Epithelial cell of prostate (primary cell): ENCODE data around the gene LAD1.

Source experiments
- DNase-seq: peaks from one replicate; pipeline ENCODE4 v3.0.0-alpha.2; 2011; ENCODE audit warnings: low read depth, low spot score
- H3K27ac ChIP-seq: fragments of 450-650 bp; 2 replicates; pipeline ENCODE4 v1.5.1; 2017; ENCODE audit warnings: mild to moderate bottlenecking

LAD1 gene

DNA sequence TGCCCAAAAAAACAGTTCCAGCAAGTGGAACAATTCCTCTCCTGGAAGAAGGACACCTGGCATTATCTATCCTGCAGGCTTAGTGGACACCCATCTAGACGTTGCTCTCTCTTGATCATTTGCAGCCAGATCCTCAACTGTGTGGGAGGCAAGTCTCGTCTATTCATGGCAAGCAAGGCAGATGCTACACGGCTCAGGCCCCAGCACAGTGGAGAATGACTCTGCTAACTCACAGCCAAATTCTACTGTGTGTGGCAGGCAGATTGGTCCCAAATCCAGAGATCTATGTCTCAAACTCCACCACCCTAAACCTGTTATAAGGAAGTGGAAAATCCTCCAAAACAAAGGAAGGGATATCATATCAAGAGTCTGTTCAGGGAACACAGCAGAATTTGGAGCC, 28.6 kb downstream of the LAD1 start:
- no peak for DNase-seq
- H3K27ac ChIP-seq, result no peak overlapping the region

DNA sequence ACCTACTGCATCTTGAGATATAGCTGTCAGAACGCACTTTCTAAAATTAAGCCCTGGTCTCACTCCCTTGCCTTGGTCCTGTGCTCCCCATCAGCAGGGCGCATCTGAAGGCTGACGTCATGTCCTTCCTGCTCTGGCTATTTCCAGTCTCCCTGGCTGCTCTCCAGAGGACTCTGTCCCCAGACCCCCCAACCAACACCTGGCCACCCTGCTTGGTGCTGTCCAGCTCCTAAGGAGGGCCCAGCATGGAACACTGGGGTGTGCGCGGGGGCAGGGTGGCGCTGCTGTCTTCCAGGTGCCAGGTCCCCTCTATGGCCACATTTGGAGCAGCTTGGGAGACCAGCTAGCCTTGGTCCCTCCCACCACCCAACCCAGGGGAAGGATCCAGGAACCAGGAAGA, 29.9 kb downstream of the LAD1 start:
- H3K27ac ChIP-seq, result no peak overlapping the region
- DNase-seq, result no peak

DNA sequence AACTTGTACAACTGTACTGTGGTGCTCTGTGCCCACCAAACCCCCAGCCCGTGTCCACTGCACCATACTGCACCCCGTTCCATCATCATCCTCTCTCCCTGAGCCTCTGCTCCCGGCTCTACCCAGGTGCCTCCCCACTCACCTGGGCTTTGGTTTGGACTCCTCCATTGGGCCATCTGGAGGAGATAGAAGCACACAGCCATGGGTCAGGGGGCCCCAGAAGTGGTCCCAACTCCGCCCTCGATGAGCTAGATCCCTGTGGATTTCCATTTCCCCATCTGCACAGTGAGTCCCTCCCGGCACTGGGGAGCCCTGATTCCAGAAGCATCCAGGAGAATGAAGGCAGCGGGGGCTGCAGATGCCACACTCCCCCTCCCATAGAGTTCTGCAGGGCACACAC, 32.4 kb downstream of the LAD1 start:
- no peak overlapping the region for H3K27ac ChIP-seq
- DNase-seq, result no peak

GRCh38 chr1:201365251-201365650, 33.9 kb downstream of the LAD1 start:
- DNase-seq, result no peak
- no peak overlapping the region for H3K27ac ChIP-seq

GRCh38 chr1:201364808-201365105, 34.4 kb downstream of the LAD1 start:
- DNase-seq, result no peak
- no peak overlapping the region for H3K27ac ChIP-seq

DNA sequence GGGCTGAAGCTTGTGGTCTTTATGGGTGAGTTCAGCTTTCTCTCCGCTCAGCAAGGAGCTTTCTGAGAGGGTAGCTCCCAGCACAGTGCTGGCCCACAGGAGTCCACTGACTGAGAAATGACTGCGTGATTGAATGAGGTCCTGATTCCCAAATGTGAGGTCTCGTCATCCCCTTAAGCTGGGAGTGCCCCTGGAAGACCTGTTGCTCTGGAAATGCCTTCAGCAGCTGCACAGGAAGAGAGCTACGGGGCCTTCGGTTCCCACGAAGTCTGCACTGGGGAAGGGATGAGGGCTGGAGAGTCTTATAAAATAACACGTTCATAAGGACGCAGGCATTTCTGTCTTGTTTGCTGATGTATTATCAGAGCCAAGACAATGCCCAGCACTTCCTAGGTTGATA, 35.7 kb downstream of the LAD1 start:
- H3K27ac ChIP-seq, result no peak overlapping the region
- DNase-seq, result no peak

DNA sequence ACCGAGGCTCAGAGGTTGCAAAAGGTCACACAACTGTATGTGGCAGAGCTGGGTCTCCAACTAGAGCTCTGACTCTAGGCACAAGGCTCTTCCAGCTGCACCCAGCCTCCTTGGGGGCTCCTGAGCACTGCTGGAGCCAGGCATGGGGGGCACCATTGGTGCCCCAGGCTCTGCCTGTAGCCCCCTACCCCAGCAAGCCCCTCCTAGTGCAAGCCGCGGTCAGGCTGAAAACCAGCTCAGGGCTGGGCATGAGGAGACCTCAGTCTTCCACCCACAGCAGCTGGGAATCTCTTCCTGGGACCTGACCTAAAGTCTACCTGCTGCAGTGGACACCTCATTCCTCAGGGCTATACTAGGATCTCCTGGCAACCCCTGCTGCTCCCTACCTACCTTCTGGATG, 36.2 kb downstream of the LAD1 start:
- no peak for DNase-seq
- H3K27ac ChIP-seq, result no peak overlapping the region

GRCh38 chr1:201361652-201362504, 37.2 kb downstream of the LAD1 start:
- no peak for DNase-seq
- no peak overlapping the region for H3K27ac ChIP-seq

- H3K27ac ChIP-seq, result no peak overlapping the region
- no peak for DNase-seq
Measured at GRCh38 chr1:201360901-201361651, 38.0 kb downstream of the LAD1 start.

GRCh38 chr1:201360486-201360885, 38.6 kb downstream of the LAD1 start:
- no peak overlapping the region for H3K27ac ChIP-seq
- DNase-seq, result no peak

DNA sequence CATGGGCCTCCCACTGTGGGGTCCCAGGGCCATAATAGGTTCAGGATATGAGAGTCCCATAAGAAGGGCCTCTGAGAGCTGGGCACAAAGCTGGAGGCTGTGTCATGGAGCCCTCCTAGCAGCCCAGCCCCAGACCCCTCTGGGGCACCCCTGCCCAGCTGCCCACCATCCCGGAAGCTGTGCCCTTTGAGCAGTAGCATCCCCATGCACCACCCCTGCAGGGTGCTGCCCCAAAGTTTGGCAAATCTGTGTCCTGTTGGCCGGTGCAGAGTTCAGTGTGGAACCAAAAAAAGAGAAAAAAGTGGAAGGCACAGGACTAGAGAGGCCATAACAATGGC, 39.3 kb downstream of the LAD1 start:
- no peak for DNase-seq

DNA sequence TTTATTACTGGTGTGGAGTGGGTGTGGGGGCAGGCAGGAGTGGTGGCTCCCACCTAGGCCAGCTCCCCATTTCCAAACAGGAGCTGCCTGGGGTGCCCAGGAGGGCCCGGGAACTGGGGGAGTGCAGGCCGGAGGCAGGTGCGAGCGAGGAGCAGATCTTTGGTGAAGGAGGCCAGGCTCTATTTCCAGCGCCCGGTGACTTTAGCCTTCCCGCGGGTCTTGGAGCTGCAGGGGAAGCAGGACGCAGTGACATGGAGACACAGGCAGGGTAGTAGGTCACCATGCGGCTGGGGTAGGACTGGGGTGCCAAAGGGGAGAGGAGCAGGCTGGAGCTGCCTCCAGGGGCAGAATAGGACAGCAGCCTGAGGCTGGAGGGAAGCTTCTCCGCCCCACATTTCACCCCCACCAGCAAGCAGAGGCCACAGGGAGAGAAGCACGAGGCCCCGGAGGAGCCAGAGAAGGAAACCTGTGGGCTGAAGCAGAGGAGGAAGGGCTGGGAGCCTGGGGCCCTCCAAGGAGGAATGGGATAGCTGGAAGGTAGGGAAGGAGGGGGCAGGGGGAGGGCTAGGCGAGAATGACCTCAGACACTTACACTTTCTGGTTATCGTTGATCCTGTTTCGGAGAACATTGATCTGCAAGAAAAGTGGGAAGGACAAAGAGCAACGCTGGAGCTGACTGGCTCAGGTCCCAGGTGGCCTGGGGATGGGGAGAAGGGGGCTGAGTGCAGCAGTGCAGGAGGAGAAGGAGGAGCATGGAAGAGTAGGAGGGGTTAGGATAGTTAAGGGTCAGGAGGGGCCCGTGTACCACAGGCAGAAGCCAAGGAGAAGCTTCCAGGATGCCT, 39.9 kb downstream of the LAD1 start:
- H3K27ac ChIP-seq, result no peak overlapping the region
- DNase-seq, result no peak

More for the DNA sequence above, 39.3 kb downstream of the LAD1 start:
- H3K27ac ChIP-seq, result no peak overlapping the region

DNA sequence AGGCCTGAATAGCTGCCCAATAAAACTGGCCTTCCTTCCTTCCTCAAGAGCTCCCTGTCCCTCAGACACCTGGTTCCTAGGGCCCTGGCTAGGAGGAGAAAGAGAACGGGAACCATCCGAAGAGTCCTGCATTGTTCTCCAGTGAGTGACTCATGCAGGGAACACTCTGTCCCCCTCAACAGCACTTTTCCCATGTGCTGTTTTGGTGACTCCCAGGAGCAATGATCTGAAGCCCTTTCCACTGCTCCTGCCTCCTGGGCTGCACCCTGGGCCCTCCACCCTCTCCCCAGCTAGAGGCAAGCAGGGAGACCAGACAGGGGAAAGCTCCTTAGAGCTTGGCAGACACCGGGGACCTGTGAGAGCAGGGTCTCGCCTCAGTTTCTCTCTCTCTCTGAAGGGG, 40.5 kb downstream of the LAD1 start:
- no peak for DNase-seq
- no peak overlapping the region for H3K27ac ChIP-seq

- H3K27ac ChIP-seq, result no peak overlapping the region
- no peak for DNase-seq
Measured at GRCh38 chr1:201357636-201358348, 41.3 kb downstream of the LAD1 start.

- H3K27ac ChIP-seq, result no peak overlapping the region
- DNase-seq, result no peak
Measured at GRCh38 chr1:201357211-201357610, 41.9 kb downstream of the LAD1 start.

DNA sequence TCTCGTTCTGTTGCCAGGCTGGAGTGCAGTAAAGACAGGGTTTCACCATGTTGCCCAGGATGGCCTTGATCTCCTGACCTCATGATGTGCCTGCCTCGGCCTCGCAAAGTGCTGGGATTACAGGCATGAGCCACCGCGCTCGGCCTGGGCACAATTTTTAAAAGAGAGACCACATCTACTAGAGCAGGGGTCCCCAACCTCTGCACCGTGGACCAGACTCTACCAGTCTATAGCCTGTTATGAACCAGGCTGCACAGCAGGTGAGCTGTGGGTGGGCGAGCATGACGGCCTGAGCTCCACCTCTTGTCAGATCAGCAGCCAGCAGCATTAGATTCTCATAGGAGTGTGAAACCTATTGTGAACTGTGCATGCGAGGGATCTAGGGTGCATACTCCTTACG, 42.4 kb downstream of the LAD1 start:
- no peak for DNase-seq
- H3K27ac ChIP-seq, result no peak overlapping the region

DNA sequence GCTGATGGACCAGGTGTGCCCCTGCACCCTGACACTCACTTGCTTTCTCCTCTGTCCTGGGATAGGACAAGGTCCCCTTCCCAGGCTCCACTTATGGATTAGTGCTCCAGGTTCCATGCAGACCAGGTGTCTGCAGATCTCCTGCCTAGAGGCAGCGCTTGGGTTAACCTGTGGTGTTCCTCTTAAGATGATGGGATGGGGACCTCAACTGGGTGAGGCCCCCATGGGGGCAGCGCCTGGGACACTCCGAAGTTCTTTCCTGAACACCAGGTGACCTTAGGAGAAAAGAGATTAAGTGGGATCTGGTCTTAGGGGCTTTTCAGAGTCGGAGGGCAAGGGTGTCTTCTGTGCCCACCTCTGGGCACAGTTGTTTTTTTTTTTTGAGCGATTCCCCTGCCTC, 42.9 kb downstream of the LAD1 start:
- no peak for DNase-seq
- no peak overlapping the region for H3K27ac ChIP-seq

DNA sequence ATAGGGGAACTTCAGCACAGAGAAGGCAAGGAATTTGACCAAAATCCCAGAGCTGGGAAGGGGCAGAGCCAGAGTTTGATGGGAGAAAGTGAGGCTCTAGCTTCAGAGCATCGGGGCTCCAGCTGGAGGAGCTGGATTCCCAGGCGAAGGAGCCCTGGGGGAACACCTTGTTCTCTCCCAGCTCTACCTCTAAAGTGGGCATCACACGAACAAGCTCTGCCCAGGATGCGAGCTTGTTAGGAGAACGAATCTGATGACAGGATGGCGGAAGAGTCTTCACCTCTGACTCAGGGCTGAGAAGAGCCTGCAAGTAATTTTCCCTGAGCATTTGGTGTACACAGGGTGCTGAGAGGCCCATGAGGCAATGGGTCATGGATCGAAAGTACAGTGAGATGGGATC, 43.7 kb downstream of the LAD1 start:
- no peak for DNase-seq
- H3K27ac ChIP-seq, result no peak overlapping the region

GRCh38 chr1:201354901-201355295, 44.2 kb downstream of the LAD1 start:
- H3K27ac ChIP-seq, result no peak overlapping the region
- no peak for DNase-seq

- DNase-seq, result no peak
- no peak overlapping the region for H3K27ac ChIP-seq
Measured at GRCh38 chr1:201354151-201354900, 44.8 kb downstream of the LAD1 start.
